GM12865 (cell line): ENCODE results near the gene FSTL4.

Experiments used
- DNase-seq: peaks from one replicate; pipeline ENCODE4 v3.0.0; 2010; ENCODE audit warnings: low read depth
- H3K4me3 ChIP-seq: 2 replicates; pipeline ENCODE4 v1.5.1; 2011; ENCODE audit warnings: mild to moderate bottlenecking, low read depth, low read length, control low read depth
- TF ChIP-seq, protein P1 (sequence below): IDR thresholded peaks from 2 replicates; pipeline ENCODE4 v1.5.1; 2011; ENCODE audit warnings: low read length, control low read depth, low read depth, inconsistent platforms; ENCODE audit not compliant: insufficient read depth; ENCODE audit errors: missing control alignments

The FSTL4 gene

DNA sequence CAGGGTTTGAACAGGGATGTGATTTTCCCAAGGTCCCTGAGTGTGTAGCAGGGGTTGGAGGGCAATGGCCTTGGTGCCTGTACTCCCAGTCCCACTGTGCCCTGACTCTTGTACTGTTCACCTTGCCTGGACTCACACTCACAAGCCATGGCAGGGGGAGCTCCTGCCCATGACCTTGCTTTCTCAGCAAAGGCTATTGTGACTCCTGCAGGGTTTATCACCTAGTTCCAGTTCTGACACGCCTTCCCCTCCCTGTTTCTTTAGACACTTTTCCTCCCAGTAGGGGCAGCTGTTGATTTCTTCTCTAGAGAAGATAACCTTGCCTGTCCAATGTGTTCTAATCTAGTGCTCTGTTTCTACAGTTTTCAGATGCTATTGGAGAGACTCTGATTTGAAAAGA is 139.5 kb downstream of the FSTL4 start:
- TF ChIP-seq, protein P1, sequence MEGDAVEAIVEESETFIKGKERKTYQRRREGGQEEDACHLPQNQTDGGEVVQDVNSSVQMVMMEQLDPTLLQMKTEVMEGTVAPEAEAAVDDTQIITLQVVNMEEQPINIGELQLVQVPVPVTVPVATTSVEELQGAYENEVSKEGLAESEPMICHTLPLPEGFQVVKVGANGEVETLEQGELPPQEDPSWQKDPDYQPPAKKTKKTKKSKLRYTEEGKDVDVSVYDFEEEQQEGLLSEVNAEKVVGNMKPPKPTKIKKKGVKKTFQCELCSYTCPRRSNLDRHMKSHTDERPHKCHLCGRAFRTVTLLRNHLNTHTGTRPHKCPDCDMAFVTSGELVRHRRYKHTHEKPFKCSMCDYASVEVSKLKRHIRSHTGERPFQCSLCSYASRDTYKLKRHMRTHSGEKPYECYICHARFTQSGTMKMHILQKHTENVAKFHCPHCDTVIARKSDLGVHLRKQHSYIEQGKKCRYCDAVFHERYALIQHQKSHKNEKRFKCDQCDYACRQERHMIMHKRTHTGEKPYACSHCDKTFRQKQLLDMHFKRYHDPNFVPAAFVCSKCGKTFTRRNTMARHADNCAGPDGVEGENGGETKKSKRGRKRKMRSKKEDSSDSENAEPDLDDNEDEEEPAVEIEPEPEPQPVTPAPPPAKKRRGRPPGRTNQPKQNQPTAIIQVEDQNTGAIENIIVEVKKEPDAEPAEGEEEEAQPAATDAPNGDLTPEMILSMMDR = no peak
- DNase-seq = no peak
- no peak overlapping the region for H3K4me3 ChIP-seq

DNA sequence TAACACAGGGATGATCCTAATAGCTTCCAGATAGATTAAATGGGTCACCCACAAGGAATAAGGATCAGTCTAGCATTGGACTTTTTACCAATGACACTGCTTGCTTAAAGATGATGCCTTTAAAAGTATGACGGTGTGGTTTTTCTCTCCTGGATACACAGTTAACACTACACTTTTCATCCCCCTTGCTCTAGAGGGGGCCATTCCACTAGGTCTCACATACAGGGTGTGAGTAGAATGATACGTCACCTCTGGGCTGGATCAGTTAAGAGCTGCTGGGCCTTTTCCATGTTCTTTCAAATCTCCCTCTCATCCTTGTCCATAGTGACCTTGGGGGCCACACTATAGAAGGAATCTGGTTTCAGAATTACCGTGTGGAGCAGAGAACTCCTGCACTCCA is 140.6 kb downstream of the FSTL4 start:
- no peak overlapping the region for H3K4me3 ChIP-seq
- TF ChIP-seq, protein P1 = no peak
- DNase-seq = no peak

DNA sequence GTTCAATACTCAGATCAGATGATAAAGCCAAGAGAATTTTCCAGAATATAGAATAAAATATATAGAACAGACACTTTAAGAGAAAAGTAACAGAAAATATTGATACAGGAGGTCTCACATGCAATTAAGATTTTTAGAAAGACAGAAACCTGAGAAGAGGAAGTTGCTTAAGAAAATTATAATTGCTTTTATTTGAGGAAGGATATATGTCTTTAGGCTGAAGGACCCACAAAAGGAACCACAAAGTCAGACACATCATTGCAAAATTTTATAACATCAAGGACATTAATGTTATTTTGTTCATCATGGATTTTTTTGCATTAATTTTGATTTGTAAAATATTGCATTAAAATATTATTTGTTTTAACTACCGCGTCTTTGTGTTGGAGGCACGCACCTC is 141.5 kb downstream of the FSTL4 start:
- TF ChIP-seq, protein P1 = no peak
- H3K4me3 ChIP-seq = no peak overlapping the region
- no peak for DNase-seq

DNA sequence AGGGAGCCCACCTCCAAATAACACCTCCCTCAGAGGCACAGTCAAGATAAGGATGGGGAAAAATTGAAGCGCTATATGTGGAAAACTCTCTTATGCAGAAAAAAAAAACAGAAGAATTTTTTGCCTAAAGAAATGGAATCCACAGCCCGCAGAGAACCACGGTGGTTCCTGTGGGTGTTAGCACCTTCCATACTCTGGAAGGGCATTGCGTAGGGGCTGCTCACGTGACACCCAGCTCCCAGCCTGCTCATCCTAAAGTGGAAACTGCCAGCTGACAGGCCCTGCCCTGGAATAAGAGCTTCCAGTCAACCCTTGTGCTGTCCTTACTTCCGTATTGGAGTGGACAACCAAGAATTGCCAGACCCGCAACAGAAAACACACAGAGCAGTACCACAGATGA is 142.5 kb downstream of the FSTL4 start:
- DNase-seq = no peak

DNA sequence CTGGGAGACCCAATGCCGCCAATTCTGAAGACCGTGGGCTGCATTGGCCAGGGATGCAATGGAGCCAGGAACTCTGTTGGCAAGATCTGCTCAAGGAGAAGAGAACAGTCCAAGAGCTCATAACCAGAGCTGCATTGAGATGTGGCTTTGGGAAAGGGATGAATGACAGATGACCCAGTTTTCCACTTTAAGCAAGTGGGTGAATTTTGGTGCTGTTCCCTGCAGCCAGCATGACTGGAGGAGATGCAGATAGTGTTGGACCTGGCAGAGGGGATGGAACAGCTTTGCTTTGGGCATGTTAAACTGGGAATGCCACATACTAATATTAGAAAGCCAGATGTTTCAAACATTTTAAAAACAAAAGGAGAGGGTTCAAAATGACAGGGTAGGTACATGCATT is 143.1 kb downstream of the FSTL4 start:
- H3K4me3 ChIP-seq = no peak overlapping the region
- TF ChIP-seq, protein P1 = no peak
- no peak for DNase-seq

More for the DNA sequence above, 142.5 kb downstream of the FSTL4 start:
- H3K4me3 ChIP-seq = no peak overlapping the region
- TF ChIP-seq, protein P1 = no peak

DNA sequence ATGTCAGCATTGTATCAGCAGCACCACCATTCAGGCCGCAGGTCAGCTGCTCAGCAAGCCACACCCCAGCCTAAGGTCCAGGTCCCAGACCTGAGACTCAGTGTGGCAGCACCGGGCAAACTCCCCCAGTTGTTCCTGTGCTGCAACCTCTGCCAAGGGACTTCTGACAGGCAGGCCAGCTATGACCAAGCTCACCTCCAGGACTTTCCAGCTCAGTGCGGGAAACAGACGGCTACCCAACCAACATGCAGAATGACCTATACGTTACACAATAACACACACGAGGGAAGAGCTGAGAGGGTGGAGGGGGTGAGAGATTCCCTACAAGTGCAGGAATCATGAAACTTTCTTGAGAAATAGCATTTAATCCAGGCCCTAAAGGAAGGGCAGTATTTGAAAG is 143.7 kb downstream of the FSTL4 start:
- TF ChIP-seq, protein P1 = no peak
- DNase-seq = no peak
- H3K4me3 ChIP-seq = no peak overlapping the region

DNA sequence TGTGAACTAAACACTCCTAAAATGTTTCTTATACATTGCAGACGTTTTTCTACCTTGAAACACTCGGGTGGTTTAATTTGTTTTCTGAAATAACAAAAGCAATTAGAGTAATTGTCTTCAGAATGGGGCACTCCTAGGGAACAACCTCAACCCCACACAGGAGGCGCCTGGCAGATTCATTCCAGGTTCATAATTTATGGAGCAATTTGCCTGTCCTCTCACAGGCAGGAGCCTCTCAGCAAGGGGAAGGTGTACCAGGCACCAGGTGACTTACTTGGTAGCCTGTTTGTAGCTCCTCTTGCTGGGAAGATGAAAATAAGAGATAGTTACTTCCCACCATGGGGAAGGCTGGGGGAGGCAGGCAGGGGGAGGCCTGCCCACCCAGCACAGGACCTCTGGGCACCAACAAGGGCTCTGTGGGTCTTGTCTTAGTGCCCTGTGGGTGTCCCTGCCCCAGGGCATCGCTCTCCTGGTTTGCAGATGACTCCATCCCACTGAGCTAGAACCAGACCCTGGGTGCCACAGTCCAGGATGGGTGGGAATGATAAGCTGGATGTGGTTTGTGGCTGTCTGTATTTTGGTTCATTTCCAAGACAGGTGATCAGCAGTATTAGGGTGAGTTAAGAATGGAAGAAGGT is 144.4 kb downstream of the FSTL4 start:
- TF ChIP-seq, protein P1 = no peak
- H3K4me3 ChIP-seq = no peak overlapping the region
- no peak for DNase-seq
